GM18870 (cell line): ENCODE measurements around the gene TTLL8.

Source experiments
- ATAC-seq: cut with Tn5 transposase; IDR thresholded peaks from one replicate; pipeline ENCODE4 v1.9.1; 2021; ENCODE audit warnings: moderate library complexity; ENCODE audit not compliant: unreplicated experiment

The TTLL8 gene

DNA sequence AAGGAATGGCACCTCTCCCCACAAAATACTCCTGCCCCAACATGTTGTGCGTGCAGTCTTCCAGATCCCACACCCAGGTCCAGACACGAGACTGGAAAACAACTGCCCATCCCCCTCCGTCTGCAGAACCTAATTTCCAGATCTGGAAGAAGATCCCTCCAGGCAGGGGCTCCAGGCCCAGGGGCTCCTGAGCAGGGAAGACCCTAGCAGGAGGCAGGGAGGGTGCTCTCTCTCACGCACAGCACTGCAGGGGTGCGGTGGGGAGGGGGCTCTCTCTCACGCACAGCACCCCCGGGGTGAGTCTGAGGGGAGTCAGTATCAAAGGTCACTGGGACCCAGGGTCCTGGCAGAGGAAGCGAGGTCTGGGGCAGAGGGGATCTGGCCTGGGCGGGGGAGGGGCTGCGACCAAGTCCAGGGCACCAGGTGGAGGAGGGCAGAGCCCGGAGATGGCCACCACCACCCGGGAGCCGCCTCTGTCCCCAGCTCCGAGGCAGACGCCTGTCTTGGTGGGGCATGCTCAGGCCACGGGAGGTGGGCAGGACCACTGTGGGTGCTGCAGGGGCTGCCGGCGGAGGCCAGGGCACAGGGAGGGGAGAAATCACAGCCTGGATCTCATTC is 25.5 kb upstream of the TTLL8 start:
- ATAC-seq: no peak

- ATAC-seq: no peak
Observed at GRCh38 chr22:50082961-50083461, 24.9 kb upstream of the TTLL8 start.

- no peak for ATAC-seq
Observed at GRCh38 chr22:50082197-50082715, 24.2 kb upstream of the TTLL8 start.

GRCh38 chr22:50081426-50082196 is 23.5 kb upstream of the TTLL8 start:
- no peak for ATAC-seq

DNA sequence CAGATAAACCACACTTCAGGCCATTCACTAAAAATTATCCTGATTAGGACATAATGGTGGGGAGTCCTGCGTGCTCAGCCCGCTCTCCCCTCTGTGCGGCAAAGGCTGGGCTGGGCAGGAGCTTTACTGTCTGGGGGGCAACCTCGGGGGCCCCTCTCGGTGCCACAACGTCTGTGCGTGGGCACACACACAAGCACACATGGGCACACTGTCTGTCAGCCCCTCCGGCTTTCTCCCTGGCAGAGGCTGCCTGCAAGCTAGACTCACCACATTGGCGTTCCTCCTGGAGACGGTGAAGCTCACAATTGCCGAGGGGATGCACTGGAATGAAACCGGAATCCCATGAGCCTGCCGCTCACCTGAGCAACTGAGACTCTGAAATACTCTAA is 22.0 kb upstream of the TTLL8 start:
- no peak for ATAC-seq

- no peak for ATAC-seq
Observed at GRCh38 chr22:50078761-50079160, 20.7 kb upstream of the TTLL8 start.

DNA sequence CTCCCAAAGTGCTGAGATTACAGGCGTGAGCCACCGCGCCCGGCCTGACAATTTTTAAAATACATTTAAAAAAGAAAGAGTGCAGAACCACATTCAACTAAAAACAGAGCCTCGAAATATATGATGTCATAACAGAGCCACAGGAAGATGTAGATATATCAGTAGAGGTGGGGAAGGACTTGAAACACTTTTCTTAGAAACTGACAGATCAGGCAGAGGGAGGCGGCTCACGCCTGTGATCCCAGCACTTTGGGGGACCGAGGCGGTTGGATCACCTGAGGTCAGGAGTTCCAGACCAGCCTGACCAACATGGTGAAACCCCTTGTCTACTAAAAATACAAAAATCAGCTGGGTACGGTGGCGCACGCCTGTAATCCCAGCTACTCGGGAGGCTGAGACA is 20.1 kb upstream of the TTLL8 start:
- no peak for ATAC-seq

- no peak for ATAC-seq
Observed at GRCh38 chr22:50076646-50077535, 18.8 kb upstream of the TTLL8 start.

GRCh38 chr22:50074551-50075530 is 16.7 kb upstream of the TTLL8 start:
- ATAC-seq: no peak

GRCh38 chr22:50074056-50074455 is 16.0 kb upstream of the TTLL8 start:
- ATAC-seq: no peak

- ATAC-seq: no peak
Observed at GRCh38 chr22:50072714-50073538, 14.8 kb upstream of the TTLL8 start.

DNA sequence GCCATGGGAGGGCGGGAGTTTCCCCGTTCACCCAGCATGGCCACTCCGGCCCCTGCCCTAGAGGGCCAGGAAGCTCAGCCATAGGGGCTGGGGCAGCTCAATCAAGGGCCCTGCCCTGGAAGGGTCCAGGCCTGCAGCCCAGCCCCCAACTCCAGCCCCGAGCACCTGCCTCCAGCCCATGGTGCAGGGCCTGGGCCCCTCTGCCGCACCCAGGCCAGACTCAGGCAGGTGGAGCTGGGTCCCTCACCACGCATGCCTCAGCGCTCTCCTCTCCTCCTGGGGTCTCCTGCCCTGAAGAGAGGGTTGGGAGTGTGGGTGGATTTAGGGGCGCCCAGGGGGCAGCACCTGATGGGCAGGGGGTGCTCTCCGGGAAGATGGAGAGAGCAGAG is 14.1 kb upstream of the TTLL8 start:
- no peak for ATAC-seq

DNA sequence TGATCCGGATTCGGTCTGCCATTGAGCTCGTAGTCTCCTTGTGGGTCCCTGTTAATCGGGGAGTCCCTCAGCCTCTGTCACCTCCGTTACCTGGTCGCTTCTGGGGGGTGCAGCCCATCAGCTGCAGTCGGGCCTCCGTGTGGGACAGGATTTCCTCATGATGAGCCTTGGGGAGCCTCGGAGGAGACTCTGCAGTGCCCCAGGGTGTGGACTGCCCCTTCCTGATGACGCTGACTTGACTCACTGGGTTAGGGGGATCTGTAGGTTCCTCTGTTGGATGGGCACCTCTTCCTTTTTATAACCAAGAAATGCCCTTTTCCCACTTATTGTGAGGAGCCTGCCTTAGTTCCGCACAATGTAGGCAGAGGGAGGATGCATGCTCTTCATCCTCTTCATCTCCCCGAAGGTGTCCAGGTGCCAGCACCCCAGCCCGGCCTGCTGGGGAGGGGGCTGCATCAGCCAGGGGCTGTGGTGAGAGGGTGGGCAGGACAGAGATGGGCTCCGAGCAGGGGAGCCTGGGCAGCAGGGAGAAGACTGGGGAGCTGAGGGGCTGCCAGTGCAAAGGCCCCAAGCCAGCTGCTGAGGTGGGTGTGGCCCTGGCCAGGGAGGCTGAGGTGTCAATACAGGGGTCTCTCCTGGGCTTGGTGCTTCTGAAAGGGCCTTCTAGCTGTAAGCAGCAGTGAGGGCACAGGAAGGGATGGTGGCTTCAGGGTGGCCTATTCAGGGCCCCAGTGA is 13.5 kb upstream of the TTLL8 start:
- no peak for ATAC-seq

- no peak for ATAC-seq
Observed at GRCh38 chr22:50070366-50070765, 12.3 kb upstream of the TTLL8 start.

- no peak for ATAC-seq
Observed at GRCh38 chr22:50068096-50068495, 10.0 kb upstream of the TTLL8 start.

DNA sequence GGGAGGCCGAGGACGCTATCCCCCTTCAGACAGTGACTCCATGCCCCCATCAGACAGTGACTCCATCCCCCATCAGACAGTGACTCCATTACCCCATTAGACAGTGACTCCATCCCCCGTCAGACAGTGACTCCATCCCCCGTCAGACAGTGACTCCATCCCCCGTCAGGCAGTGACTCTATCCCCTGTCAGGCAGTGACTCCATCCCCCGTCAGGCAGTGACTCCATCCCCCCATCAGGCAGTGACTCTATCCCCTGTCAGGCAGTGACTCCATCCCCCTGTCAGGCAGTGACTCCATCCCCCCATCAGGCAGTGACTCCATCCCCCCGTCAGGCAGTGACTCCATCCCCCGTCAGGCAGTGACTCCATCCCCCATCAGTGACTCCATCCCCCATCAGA is 9.1 kb upstream of the TTLL8 start:
- no peak for ATAC-seq

GRCh38 chr22:50064453-50064852 is 6.4 kb upstream of the TTLL8 start:
- no peak for ATAC-seq

- no peak for ATAC-seq
Observed at GRCh38 chr22:50063589-50064393, 5.7 kb upstream of the TTLL8 start.
